ENCODE results near the gene AP3S2.

AP3S2 gene

GRCh38 chr15:89910891-89911626, 17.3 kb upstream of the AP3S2 start:
- TF ChIP-seq GATA2 (IDR thresholded peaks at IDR 0.05; ENCODE audit: low read depth, low read length) (no peak), GATA3 (IDR thresholded peaks at IDR 0.05; ENCODE audit: low read depth, low read length) (no peak)

GRCh38 chr15:89909611-89910010, 15.8 kb upstream of the AP3S2 start:
- no peak for TF ChIP-seq GATA3 (IDR thresholded peaks at IDR 0.05; ENCODE audit: low read depth, low read length)

- no peak for TF ChIP-seq GATA3 (IDR thresholded peaks at IDR 0.05; ENCODE audit: low read depth, low read length)
- no peak for TF ChIP-seq GATA2 (IDR thresholded peaks at IDR 0.05; ENCODE audit: low read depth, low read length)
These were observed 14.4 kb upstream of the AP3S2 start for GRCh38 chr15:89908226-89908625.

- TF ChIP-seq GATA3 (IDR thresholded peaks at IDR 0.05; ENCODE audit: low read depth, low read length) (no peak), GATA2 (IDR thresholded peaks at IDR 0.05; ENCODE audit: low read depth, low read length) (no peak)
These were observed 13.5 kb upstream of the AP3S2 start for GRCh38 chr15:89907289-89907688.

GRCh38 chr15:89905846-89906378, 12.1 kb upstream of the AP3S2 start:
- no peak for TF ChIP-seq GATA3 (IDR thresholded peaks at IDR 0.05; ENCODE audit: low read depth, low read length)

- no peak for TF ChIP-seq GATA2 (IDR thresholded peaks at IDR 0.05; ENCODE audit: low read depth, low read length)
- TF ChIP-seq GATA3 (IDR thresholded peaks at IDR 0.05; ENCODE audit: low read depth, low read length), result no peak
These were observed 10.7 kb upstream of the AP3S2 start for GRCh38 chr15:89904519-89904918.

- TF ChIP-seq GATA3 (IDR thresholded peaks at IDR 0.05; ENCODE audit: low read depth, low read length), result no peak
- TF ChIP-seq GATA2 (IDR thresholded peaks at IDR 0.05; ENCODE audit: low read depth, low read length), result no peak
These were observed 10.0 kb upstream of the AP3S2 start for GRCh38 chr15:89903858-89904130.

- TF ChIP-seq GATA2 (IDR thresholded peaks at IDR 0.05; ENCODE audit: low read depth, low read length), result no peak
- TF ChIP-seq GATA3 (IDR thresholded peaks at IDR 0.05; ENCODE audit: low read depth, low read length), result no peak
These were observed 9.4 kb upstream of the AP3S2 start for GRCh38 chr15:89903015-89903857.

GRCh38 chr15:89900849-89901248, 7.1 kb upstream of the AP3S2 start:
- TF ChIP-seq GATA3 (IDR thresholded peaks at IDR 0.05; ENCODE audit: low read depth, low read length) (no peak), GATA2 (IDR thresholded peaks at IDR 0.05; ENCODE audit: low read depth, low read length) (no peak)

GRCh38 chr15:89899951-89900567, 6.3 kb upstream of the AP3S2 start:
- TF ChIP-seq GATA2 (IDR thresholded peaks at IDR 0.05; ENCODE audit: low read depth, low read length) (no peak), GATA3 (IDR thresholded peaks at IDR 0.05; ENCODE audit: low read depth, low read length) (no peak)

- no peak for TF ChIP-seq GATA2 (IDR thresholded peaks at IDR 0.05; ENCODE audit: low read depth, low read length)
- TF ChIP-seq GATA3 (IDR thresholded peaks at IDR 0.05; ENCODE audit: low read depth, low read length), result no peak
These were observed 5.6 kb upstream of the AP3S2 start for GRCh38 chr15:89899295-89899945.

- TF ChIP-seq GATA3 (IDR thresholded peaks at IDR 0.05; ENCODE audit: low read depth, low read length), result no peak
- no peak for TF ChIP-seq GATA2 (IDR thresholded peaks at IDR 0.05; ENCODE audit: low read depth, low read length)
These were observed 5.0 kb upstream of the AP3S2 start for GRCh38 chr15:89898614-89899294.

- TF ChIP-seq GATA3 (IDR thresholded peaks at IDR 0.05; ENCODE audit: low read depth, low read length) (no peak), GATA2 (IDR thresholded peaks at IDR 0.05; ENCODE audit: low read depth, low read length) (no peak)
These were observed 4.4 kb upstream of the AP3S2 start for GRCh38 chr15:89898146-89898545.

GRCh38 chr15:89893027-89893426, 767 bp downstream of the AP3S2 start:
- no peak for TF ChIP-seq GATA2 (IDR thresholded peaks at IDR 0.05; ENCODE audit: low read depth, low read length)
- no peak for TF ChIP-seq GATA3 (IDR thresholded peaks at IDR 0.05; ENCODE audit: low read depth, low read length)

All from SH-SY5Y (cell line).